ENCODE results near the gene RNF144A. TPM values are rescaled to one million over a fixed set of nuclear protein-coding genes. Genes with fewer than 3 reads are reported as not detected.

The RNF144A gene
- polyA plus RNA-seq, 1 of the 3 experiments (the other 2 are of a cell fraction), result 15.6 TPM

DNA sequence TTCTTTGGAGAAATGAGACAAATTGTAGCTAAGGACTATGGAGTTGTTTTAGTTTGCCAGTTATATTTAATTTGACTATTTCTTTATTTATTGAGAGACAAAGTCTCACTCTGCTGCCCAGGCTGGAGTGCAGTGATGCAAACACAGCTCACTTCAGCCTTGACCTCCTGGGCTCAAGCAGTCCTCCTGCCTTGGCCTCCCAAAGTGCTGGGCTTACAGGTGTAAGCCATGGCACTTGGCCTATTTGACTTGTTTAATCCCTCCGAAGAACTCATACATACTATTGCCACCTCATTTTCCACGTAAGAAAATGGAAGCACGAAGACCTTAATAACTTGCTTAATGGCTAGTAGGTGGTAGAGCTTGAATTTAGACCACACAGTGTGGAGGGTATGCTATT is 988 bp upstream of the RNF144A start:
- Histone ChIP-seq H3K4me1 (ENCODE audit: control insufficient read depth in 1 of 2, insufficient read depth in 2 of 2, low read depth in 1 of 2, low read length in 1 of 2) (peaks cover 6 to 29% of the 10 kb centered on the region in 2 experiments; a peak in 2 of 4 replicates), H4K20me1 (ENCODE audit: insufficient read depth) (peaks cover 22% of the 10 kb centered on the region), H3K79me2 (ENCODE audit: insufficient read depth) (peaks cover 32% of the 10 kb centered on the region), H2AFZ (ENCODE audit: low read depth) (no peak overlapping the region), H3K9me3 (no peaks in the 10 kb centered on the region), H3K27me3 (ENCODE audit: insufficient read depth) (no peaks in the 10 kb centered on the region), H3K9ac (no peak overlapping the region), H3K9me2 (no peaks in the 10 kb centered on the region), H3K4me3 (ENCODE audit: low read depth in 2 of 2, low read length in 1 of 2) (no peak overlapping the region), H3K27ac (ENCODE audit: low read depth in 2 of 2, low read length in 1 of 2) (no peak overlapping the region), H3F3A (replicated peaks; ENCODE audit: insufficient read depth) (peaks cover 27% of the 10 kb centered on the region), H3K36me3 (replicated peaks in 1 of 2; ENCODE audit: control insufficient read depth in 1 of 2, insufficient read depth in 2 of 2, low read length in 1 of 2) (no peaks in the 10 kb centered on the region), H3K4me2 (no peak overlapping the region)
- POLR2A ChIA-PET, result interaction anchor here (1.2 kb wide), 1 partner anchor 92 kb away, joined by 3 read pairs; no protein-coding TSS in a partner anchor
- 95% methylated on average over 3 of the region's 3 CpGs for WGBS (ENCODE audit: low lambda C conversion rate)
- no peak for DNase-seq
- CTCF ChIA-PET, result interaction anchor here (0.6 to 25.9 kb wide), 41 partner anchors 10 to 181 kb away, joined by 3 to 437 read pairs (median 5); partner anchors contain the start of gene CMPK2
- TF ChIP-seq ELF1 (IDR thresholded peaks at IDR 0.05), result no peak
- TF ChIP-seq EZH2phosphoT487 (IDR thresholded peaks at IDR 0.05; ENCODE audit: borderline replicate concordance, low read depth), result no peak
- TF ChIP-seq, protein P1, sequence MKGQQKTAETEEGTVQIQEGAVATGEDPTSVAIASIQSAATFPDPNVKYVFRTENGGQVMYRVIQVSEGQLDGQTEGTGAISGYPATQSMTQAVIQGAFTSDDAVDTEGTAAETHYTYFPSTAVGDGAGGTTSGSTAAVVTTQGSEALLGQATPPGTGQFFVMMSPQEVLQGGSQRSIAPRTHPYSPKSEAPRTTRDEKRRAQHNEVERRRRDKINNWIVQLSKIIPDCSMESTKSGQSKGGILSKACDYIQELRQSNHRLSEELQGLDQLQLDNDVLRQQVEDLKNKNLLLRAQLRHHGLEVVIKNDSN (IDR thresholded peaks at IDR 0.05; ENCODE audit: borderline replicate concordance, low read depth), result no peak
- TF ChIP-seq, protein P2, sequence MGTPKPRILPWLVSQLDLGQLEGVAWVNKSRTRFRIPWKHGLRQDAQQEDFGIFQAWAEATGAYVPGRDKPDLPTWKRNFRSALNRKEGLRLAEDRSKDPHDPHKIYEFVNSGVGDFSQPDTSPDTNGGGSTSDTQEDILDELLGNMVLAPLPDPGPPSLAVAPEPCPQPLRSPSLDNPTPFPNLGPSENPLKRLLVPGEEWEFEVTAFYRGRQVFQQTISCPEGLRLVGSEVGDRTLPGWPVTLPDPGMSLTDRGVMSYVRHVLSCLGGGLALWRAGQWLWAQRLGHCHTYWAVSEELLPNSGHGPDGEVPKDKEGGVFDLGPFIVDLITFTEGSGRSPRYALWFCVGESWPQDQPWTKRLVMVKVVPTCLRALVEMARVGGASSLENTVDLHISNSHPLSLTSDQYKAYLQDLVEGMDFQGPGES (IDR thresholded peaks at IDR 0.05; ENCODE audit: low read depth, low read length), result no peak
- no peak for TF ChIP-seq FOXM1 (IDR thresholded peaks at IDR 0.05; ENCODE audit: low read depth)
- TF ChIP-seq EP300 (IDR thresholded peaks at IDR 0.05; ENCODE audit: borderline replicate concordance in 1 of 2, low read depth in 1 of 2, low read length in 1 of 2), result no peak
- no peak for TF ChIP-seq GABPA (IDR thresholded peaks at IDR 0.05; ENCODE audit: low read depth)
- TF ChIP-seq RFX5 (IDR thresholded peaks at IDR 0.05; ENCODE audit: low read length), result no peak
- TF ChIP-seq, protein P3, sequence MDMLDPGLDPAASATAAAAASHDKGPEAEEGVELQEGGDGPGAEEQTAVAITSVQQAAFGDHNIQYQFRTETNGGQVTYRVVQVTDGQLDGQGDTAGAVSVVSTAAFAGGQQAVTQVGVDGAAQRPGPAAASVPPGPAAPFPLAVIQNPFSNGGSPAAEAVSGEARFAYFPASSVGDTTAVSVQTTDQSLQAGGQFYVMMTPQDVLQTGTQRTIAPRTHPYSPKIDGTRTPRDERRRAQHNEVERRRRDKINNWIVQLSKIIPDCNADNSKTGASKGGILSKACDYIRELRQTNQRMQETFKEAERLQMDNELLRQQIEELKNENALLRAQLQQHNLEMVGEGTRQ (IDR thresholded peaks at IDR 0.05; ENCODE audit: borderline replicate concordance, low read depth, low read length), result no peak
- TF ChIP-seq FOXJ3 (CRISPR knock-in tag; IDR thresholded peaks at IDR 0.05), result no peak
- TF ChIP-seq YY1 (IDR thresholded peaks at IDR 0.05; ENCODE audit: low read depth), result no peak
- TF ChIP-seq GATA2 (CRISPR knock-in tag; IDR thresholded peaks at IDR 0.05), result no peak

DNA sequence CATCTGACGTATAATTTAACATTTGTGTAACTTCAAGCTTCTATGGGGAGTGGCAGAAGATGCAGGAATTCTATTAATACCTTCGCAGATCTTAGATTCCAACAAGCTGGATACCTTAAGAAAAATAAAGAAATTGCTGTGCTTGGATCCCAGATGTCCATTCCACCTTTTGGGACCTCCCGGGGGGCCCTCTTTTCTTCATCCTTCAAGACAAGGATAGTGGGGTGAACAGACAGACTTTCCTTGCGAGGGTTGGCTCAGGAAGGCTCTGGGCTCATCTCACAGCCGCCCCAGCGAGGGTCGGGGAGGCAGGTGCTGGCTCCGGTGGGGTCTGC is 509 bp upstream of the RNF144A start:
- Histone ChIP-seq H3K36me3 (replicated peaks in 1 of 2; ENCODE audit: control insufficient read depth in 1 of 2, insufficient read depth in 2 of 2, low read length in 1 of 2) (no peaks in the 10 kb centered on the region), H4K20me1 (ENCODE audit: insufficient read depth) (peaks cover 27% of the 10 kb centered on the region), H3K27ac (ENCODE audit: low read depth in 2 of 2, low read length in 1 of 2) (no peak overlapping the region; a peak in 1 of 4 replicates), H3K79me2 (ENCODE audit: insufficient read depth) (peaks cover 37% of the 10 kb centered on the region), H3K9ac (no peak overlapping the region), H3K4me2 (no peak overlapping the region), H2AFZ (ENCODE audit: low read depth) (0 out of 2 replicates have a peak overlapping the region, but pooled peaks have one; percentile 43), H3K4me1 (ENCODE audit: control insufficient read depth in 1 of 2, insufficient read depth in 2 of 2, low read depth in 1 of 2, low read length in 1 of 2) (peaks cover 6 to 34% of the 10 kb centered on the region in 2 experiments; a peak in 2 of 4 replicates), H3K9me2 (no peaks in the 10 kb centered on the region), H3F3A (replicated peaks; ENCODE audit: insufficient read depth) (peaks cover 27% of the 10 kb centered on the region), H3K9me3 (no peaks in the 10 kb centered on the region), H3K27me3 (ENCODE audit: insufficient read depth) (no peaks in the 10 kb centered on the region), H3K4me3 (ENCODE audit: low read depth in 2 of 2, low read length in 1 of 2) (peak overlapping the region; percentile 23 to 33; a peak in 2 of 4 replicates)
- ChIA-PET CTCF (interaction anchor here (0.6 to 25.9 kb wide), 41 partner anchors 10 to 180 kb away, joined by 3 to 437 read pairs (median 5); partner anchors contain the start of gene CMPK2), POLR2A (no interaction called here)
- TF ChIP-seq, protein P4, sequence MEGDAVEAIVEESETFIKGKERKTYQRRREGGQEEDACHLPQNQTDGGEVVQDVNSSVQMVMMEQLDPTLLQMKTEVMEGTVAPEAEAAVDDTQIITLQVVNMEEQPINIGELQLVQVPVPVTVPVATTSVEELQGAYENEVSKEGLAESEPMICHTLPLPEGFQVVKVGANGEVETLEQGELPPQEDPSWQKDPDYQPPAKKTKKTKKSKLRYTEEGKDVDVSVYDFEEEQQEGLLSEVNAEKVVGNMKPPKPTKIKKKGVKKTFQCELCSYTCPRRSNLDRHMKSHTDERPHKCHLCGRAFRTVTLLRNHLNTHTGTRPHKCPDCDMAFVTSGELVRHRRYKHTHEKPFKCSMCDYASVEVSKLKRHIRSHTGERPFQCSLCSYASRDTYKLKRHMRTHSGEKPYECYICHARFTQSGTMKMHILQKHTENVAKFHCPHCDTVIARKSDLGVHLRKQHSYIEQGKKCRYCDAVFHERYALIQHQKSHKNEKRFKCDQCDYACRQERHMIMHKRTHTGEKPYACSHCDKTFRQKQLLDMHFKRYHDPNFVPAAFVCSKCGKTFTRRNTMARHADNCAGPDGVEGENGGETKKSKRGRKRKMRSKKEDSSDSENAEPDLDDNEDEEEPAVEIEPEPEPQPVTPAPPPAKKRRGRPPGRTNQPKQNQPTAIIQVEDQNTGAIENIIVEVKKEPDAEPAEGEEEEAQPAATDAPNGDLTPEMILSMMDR (IDR thresholded peaks at IDR 0.05), result no peak
- TF ChIP-seq TAF1 (IDR thresholded peaks at IDR 0.05; ENCODE audit: borderline replicate concordance, low read depth, low read length) (no peak), MEF2A (IDR thresholded peaks at IDR 0.05; ENCODE audit: borderline replicate concordance, low read depth) (no peak), EZH2phosphoT487 (IDR thresholded peaks at IDR 0.05; ENCODE audit: borderline replicate concordance, low read depth) (no peak), NRF1 (IDR thresholded peaks at IDR 0.05; ENCODE audit: low read depth, low read length) (no peak), FOSL2 (IDR thresholded peaks at IDR 0.05; ENCODE audit: borderline replicate concordance, low read depth) (no peak), SIN3A (IDR thresholded peaks at IDR 0.05; ENCODE audit: borderline replicate concordance, low read depth, low read length) (no peak)
- TF ChIP-seq, protein P5, sequence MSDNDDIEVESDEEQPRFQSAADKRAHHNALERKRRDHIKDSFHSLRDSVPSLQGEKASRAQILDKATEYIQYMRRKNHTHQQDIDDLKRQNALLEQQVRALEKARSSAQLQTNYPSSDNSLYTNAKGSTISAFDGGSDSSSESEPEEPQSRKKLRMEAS (IDR thresholded peaks at IDR 0.05; ENCODE audit: low read depth), result no peak
- TF ChIP-seq, protein P1 (IDR thresholded peaks at IDR 0.05; ENCODE audit: borderline replicate concordance, low read depth), result no peak
- TF ChIP-seq, protein P3 (IDR thresholded peaks at IDR 0.05; ENCODE audit: borderline replicate concordance, low read depth, low read length), result no peak
- 62% methylated on average over 7 of the region's 8 CpGs for WGBS (ENCODE audit: low lambda C conversion rate)
- DNase-seq, result no peak
